Body of pancreas (tissue), 4 donors: Measurements from ENCODE around the gene PLEKHG4B.

Source experiments
- CTCF ChIP-seq, 7 experiments: fragments of 450-650 bp in 4 of 7; fragments of 200-600 bp in 3 of 7; sonication (generic) in 3 of 7; IDR thresholded peaks; one replicate each; pipeline ENCODE4 v1.5.1; 2016 to 2019; ENCODE audit warnings: antibody characterized with exemption in 7 of 7
- POLR2A ChIP-seq, 3 donors: fragments of 450-650 bp; IDR thresholded peaks; one replicate each; pipeline ENCODE4 v1.6.1; 2016; ENCODE audit warnings: antibody characterized with exemption in 3 of 3, mild to moderate bottlenecking in 2 of 3

- TF ChIP-seq CTCF (IDR thresholded peaks at IDR 0.05) (no peak), POLR2A (IDR thresholded peaks at IDR 0.05) (no peak)
Measured at GRCh38 chr5:178110-178509, 86.1 kb downstream of the PLEKHG4B start.
